GM21447 (cell line): ENCODE data around the gene FAM98C.

Experiments
- ATAC-seq: cut with Tn5 transposase; IDR thresholded peaks from one replicate; pipeline ENCODE4 v1.9.1; 2021; ENCODE audit not compliant: unreplicated experiment

The FAM98C gene

DNA sequence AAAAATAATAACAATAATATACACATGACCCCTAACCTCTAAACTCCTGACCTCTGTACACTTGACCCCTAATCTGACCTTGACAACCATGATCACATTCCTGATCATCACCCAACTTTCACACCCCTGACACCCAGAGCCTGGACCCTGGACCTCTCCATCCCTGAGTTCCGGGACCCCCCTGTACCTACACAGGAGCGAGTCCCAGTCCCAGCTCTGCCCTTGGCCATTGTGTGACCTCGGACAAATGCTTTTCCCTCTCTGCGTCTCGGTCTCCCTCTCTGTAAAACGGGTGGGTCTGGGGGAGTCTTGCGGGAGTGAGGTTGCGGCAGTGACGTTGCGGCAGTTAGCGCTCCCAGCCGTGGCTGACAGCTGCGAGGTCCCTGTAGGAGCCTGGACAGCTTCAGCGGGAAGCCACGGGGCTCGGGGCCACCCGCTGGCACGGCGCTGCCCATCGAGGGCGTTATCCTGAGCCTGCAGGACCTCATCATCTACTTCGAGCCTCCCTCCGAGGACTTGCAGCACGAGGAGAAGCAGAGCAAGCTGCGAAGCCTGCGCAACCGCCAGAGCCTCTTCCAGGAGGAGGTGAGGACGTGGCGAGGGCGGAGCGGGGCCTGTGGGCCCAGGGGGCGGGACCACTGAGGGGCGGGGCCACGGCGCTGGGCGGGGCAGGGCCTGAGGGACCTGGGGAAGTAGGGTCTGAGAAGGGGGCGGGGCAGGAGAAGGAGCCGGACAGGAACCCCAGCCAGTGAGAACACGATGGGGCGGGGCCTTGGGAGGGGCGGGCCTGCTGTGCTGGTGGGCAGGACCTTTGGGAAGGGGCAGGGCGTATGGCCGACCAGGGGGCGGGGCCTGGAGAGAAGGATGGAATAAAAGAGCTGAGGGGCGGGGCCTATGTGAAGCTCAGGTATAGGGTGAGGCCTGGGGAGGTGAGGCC, 49.8 kb downstream of the FAM98C start:
- no peak for ATAC-seq

DNA sequence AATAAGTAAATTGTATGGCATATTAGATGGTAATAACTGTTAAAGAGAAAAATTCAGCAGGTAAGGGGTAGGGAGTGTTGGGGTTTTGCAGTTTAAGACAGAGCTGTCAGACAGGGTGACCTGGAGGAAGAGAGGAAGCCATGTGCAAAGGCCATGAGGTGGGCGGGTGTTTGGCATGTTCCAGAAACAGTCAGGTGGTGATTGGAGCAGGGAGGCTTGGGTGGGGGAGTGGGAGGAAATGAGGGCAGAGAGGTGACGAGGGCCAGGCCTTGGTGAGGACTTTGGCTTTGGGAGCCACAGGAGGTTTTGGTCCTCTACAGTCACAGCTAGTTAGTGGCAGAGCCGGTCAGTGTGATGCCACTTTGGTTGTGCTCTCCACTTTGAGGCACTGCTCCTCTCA, 50.7 kb downstream of the FAM98C start:
- no peak for ATAC-seq

- no peak for ATAC-seq
Observed at GRCh38 chr19:38455031-38455430, 52.1 kb downstream of the FAM98C start.

DNA sequence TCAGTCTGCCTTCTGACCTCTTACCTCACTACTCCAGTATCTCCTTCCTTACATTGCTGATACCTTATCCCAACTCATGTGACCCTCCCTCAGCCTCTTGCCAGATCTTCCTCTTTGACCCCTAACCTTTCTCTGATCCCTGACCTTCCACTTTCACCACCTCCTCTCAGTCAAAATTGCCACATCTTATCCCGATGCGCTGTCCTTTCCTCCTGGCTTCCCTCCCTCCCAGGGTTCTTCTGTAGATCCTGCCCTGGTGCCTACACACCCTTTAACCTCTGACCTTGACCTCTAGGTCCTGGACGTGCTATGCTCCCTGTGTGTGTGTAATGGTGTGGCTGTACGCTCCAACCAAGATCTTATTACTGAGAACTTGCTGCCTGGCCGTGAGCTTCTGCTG, 54.3 kb downstream of the FAM98C start:
- ATAC-seq = no peak

- no peak for ATAC-seq
Observed at GRCh38 chr19:38457690-38458405, 55.0 kb downstream of the FAM98C start.
